Measurements from ENCODE around the gene FIGN. TPM values are rescaled to one million over a fixed set of nuclear protein-coding genes. Genes with fewer than 3 reads are reported as not detected.

Gene FIGN
- total and polyA plus RNA-seq, 10 of the 15 experiments (the other 5 are each of a cell fraction or from before 2014, with no cell fraction given) = under 0.01 to 0.01 TPM; not detected in 8

- no peak overlapping the region for H2AFZ ChIP-seq (ENCODE audit: control insufficient read depth, low read depth, low read length)
- FAIRE-seq (no peak), ATAC-seq (no peak), DNase-seq (ENCODE audit: low read depth, low spot score) (no peak)
- WGBS (ENCODE audit: insufficient coverage, insufficient replicate concordance, low lambda C conversion rate, missing lambda C conversion rate) = 2% methylated on average over 2 of the region's 2 CpGs
- SMC1A ChIA-PET (ENCODE audit: uncharacterized antibody, unreplicated experiment) = no interaction called here
- H3K36me3 ChIP-seq (ENCODE audit: control insufficient read depth in 2 of 2, insufficient read depth in 2 of 2, low read length in 1 of 2) = no peaks in the 10 kb centered on the region
- no peaks in the 10 kb centered on the region for H4K20me1 ChIP-seq (ENCODE audit: control insufficient read depth, insufficient read depth)
- in situ Hi-C loops (cut with MboI) = no loop called here
- H3K9ac ChIP-seq (ENCODE audit: control insufficient read depth, insufficient read depth, low read length) = no peak overlapping the region
- no peaks in the 10 kb centered on the region for H3K27me3 ChIP-seq (replicated peaks in 1 of 2; ENCODE audit: control insufficient read depth in 2 of 2, insufficient read depth in 2 of 2, low read length in 1 of 2)
- no peak overlapping the region for H3K27ac ChIP-seq (ENCODE audit: control insufficient read depth, insufficient read depth)
- no TSS peak for BruUV-seq (replicated peaks)
- H3K9me3 ChIP-seq (replicated peaks; ENCODE audit: control insufficient read depth, insufficient read depth, low read length) = no peaks in the 10 kb centered on the region
- no peak overlapping the region for H3K4me3 ChIP-seq
- no peak overlapping the region for H3K4me2 ChIP-seq (ENCODE audit: control insufficient read depth, insufficient read depth)
- RAD21 ChIA-PET (ENCODE audit: unreplicated experiment) = no interaction called here
- H3K79me2 ChIP-seq (ENCODE audit: control insufficient read depth, insufficient read depth, low read length) = no peaks in the 10 kb centered on the region
- no peaks in the 10 kb centered on the region for H3K4me1 ChIP-seq (ENCODE audit: control insufficient read depth, insufficient read depth, low read length)
- CTCF ChIA-PET = no interaction called here
- intact Hi-C loops (cut with micrococcal nuclease; ENCODE audit: unreplicated experiment) = no loop called here
- POLR2A ChIA-PET = no interaction called here
- TF ChIP-seq TARDBP (IDR thresholded peaks at IDR 0.05; ENCODE audit: borderline replicate concordance) (no peak), EZH2 (IDR thresholded peaks at IDR 0.05; ENCODE audit: borderline replicate concordance, control insufficient read depth, low read depth, low read length) (no peak), ATF7 (IDR thresholded peaks at IDR 0.05; ENCODE audit: low read depth) (no peak), TBL1XR1 (IDR thresholded peaks at IDR 0.05; ENCODE audit: low read depth, low read length) (no peak), JUND (IDR thresholded peaks at IDR 0.05; ENCODE audit: low read depth, low read length) (no peak), IKZF1 (conservative IDR thresholded peaks at IDR 0.05) (no peak), TCF3 (IDR thresholded peaks at IDR 0.05; ENCODE audit: borderline replicate concordance, insufficient read depth, low read depth, low read length) (no peak), ZNF592 (IDR thresholded peaks at IDR 0.05) (no peak), SMAD1 (IDR thresholded peaks at IDR 0.05; ENCODE audit: low read depth, partially characterized antibody) (no peak), SP1 (IDR thresholded peaks at IDR 0.05; ENCODE audit: low read depth, low read length) (no peak), POLR2A (IDR thresholded peaks at IDR 0.05; ENCODE audit: low read depth, low read length) (no peak), NBN (IDR thresholded peaks at IDR 0.05) (no peak), ZNF24 (IDR thresholded peaks at IDR 0.05) (no peak), PRDM15 (CRISPR knock-in tag; IDR thresholded peaks at IDR 0.05) (no peak)
- TF ChIP-seq, protein P1, sequence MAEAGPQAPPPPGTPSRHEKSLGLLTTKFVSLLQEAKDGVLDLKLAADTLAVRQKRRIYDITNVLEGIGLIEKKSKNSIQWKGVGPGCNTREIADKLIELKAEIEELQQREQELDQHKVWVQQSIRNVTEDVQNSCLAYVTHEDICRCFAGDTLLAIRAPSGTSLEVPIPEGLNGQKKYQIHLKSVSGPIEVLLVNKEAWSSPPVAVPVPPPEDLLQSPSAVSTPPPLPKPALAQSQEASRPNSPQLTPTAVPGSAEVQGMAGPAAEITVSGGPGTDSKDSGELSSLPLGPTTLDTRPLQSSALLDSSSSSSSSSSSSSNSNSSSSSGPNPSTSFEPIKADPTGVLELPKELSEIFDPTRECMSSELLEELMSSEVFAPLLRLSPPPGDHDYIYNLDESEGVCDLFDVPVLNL (IDR thresholded peaks at IDR 0.05; ENCODE audit: low read depth, low read length) = no peak
- TF ChIP-seq, protein P2, sequence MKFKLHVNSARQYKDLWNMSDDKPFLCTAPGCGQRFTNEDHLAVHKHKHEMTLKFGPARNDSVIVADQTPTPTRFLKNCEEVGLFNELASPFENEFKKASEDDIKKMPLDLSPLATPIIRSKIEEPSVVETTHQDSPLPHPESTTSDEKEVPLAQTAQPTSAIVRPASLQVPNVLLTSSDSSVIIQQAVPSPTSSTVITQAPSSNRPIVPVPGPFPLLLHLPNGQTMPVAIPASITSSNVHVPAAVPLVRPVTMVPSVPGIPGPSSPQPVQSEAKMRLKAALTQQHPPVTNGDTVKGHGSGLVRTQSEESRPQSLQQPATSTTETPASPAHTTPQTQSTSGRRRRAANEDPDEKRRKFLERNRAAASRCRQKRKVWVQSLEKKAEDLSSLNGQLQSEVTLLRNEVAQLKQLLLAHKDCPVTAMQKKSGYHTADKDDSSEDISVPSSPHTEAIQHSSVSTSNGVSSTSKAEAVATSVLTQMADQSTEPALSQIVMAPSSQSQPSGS (IDR thresholded peaks at IDR 0.05; ENCODE audit: low read length) = no peak
These were observed 17.9 kb upstream of the FIGN start for GRCh38 chr2:163753726-163754125.
